Measurements from ENCODE around the gene PPT1. TPM values are rescaled to one million over a fixed set of nuclear protein-coding genes. Genes with fewer than 3 reads are reported as not detected.
"Not testable (repeated sequence)": the region's sequence is repeated elsewhere in the genome, so short reads cannot be mapped to it uniquely, and the experiment has no call there.

Gene PPT1
- total and polyA plus RNA-seq, 2 experiments from 2014 or later = 67.4 to 202 TPM

- TF ChIP-seq ZNF462 (CRISPR knock-in tag; IDR thresholded peaks at IDR 0.05) (no peak), CREB1 (CRISPR knock-in tag; IDR thresholded peaks at IDR 0.05; ENCODE audit: low read depth) (no peak), ZNF114 (CRISPR knock-in tag; IDR thresholded peaks at IDR 0.05) (no peak), REST (IDR thresholded peaks at IDR 0.05; ENCODE audit: unreplicated experiment) (no peak), JUNB (IDR thresholded peaks at IDR 0.05; ENCODE audit: unreplicated experiment) (no peak), EZH2phosphoT487 (IDR thresholded peaks at IDR 0.05; ENCODE audit: unreplicated experiment) (no peak), EZH2 (IDR thresholded peaks at IDR 0.05; ENCODE audit: low read depth, unreplicated experiment) (no peak)
Measured at GRCh38 chr1:40038697-40039096, 58.4 kb downstream of the PPT1 start (continued).

GRCh38 chr1:40037254-40037653, 59.8 kb downstream of the PPT1 start:
- peaks cover 16% of the 10 kb centered on the region for H3K4me1 Mint-ChIP-seq
- not testable (repeated sequence) for H3K9me3 Mint-ChIP-seq; H3K4me3 Mint-ChIP-seq; H3K36me3 ChIP-seq (ENCODE audit: insufficient read depth); H3K4me3 ChIP-seq; H3K27me3 ChIP-seq (ENCODE audit: insufficient read depth); H3F3A ChIP-seq (replicated peaks; ENCODE audit: low read depth); H3K27me3 Mint-ChIP-seq (ENCODE audit: insufficient read depth, low read depth, poor library complexity); H3K27ac Mint-ChIP-seq; H3K9me2 ChIP-seq (ENCODE audit: insufficient read depth); DNase-seq (ENCODE audit: low spot score); H3K27ac ChIP-seq (ENCODE audit: low read depth); H3K36me3 Mint-ChIP-seq (ENCODE audit: low read depth); ATAC-seq; H3K4me2 ChIP-seq; H2AFZ ChIP-seq
- peaks cover 11% of the 10 kb centered on the region for H4K20me1 ChIP-seq (replicated peaks; ENCODE audit: insufficient read depth)
- H3K4me1 ChIP-seq (ENCODE audit: insufficient read depth) = peaks cover 13% of the 10 kb centered on the region
- H3K79me2 ChIP-seq (replicated peaks; ENCODE audit: insufficient read depth) = peaks cover 16% of the 10 kb centered on the region
